Ectodermal cell (in vitro differentiated cells): Measurements from ENCODE around the gene PAQR4.
A peak's percentile ranks its signal among the peaks of the same experiment; 100 is the strongest.

Experiments
- H3K27ac ChIP-seq: 2 replicates; pipeline ENCODE4 v1.7.0; 2013; ENCODE audit warnings: mild to moderate bottlenecking, low read depth, low read length; ENCODE audit not compliant: insufficient read depth, poor library complexity, severe bottlenecking
- H3K27me3 ChIP-seq: 2 replicates; pipeline ENCODE4 v1.7.0; 2013; ENCODE audit warnings: mild to moderate bottlenecking, low read length; ENCODE audit not compliant: insufficient read depth, control insufficient read depth, poor library complexity, severe bottlenecking
- H3K36me3 ChIP-seq: one replicate; pipeline ENCODE4 v1.7.0; 2013; ENCODE audit warnings: low read length; ENCODE audit not compliant: control insufficient read depth, insufficient read depth
- H3K4me1 ChIP-seq: one replicate; pipeline ENCODE4 v1.7.0; 2013; ENCODE audit warnings: low read length; ENCODE audit not compliant: control insufficient read depth, insufficient read depth
- H3K4me3 ChIP-seq: 2 replicates; pipeline ENCODE4 v1.7.0; 2013; ENCODE audit warnings: low read depth, low read length, control low read depth; ENCODE audit not compliant: insufficient read depth
- H3K9me3 ChIP-seq: 2 replicates; pipeline ENCODE4 v1.7.0; 2013; ENCODE audit warnings: mild to moderate bottlenecking, low read length, moderate library complexity; ENCODE audit not compliant: control insufficient read depth
- WGBS, 2 experiments: methylation state at CpG; one replicate each; pipeline ENCODE4 v1.1.7; 2013; ENCODE audit warnings: missing lambda C conversion rate in 2 of 2; 5-methylcytosine and 5-hydroxymethylcytosine counted together

The PAQR4 gene

DNA sequence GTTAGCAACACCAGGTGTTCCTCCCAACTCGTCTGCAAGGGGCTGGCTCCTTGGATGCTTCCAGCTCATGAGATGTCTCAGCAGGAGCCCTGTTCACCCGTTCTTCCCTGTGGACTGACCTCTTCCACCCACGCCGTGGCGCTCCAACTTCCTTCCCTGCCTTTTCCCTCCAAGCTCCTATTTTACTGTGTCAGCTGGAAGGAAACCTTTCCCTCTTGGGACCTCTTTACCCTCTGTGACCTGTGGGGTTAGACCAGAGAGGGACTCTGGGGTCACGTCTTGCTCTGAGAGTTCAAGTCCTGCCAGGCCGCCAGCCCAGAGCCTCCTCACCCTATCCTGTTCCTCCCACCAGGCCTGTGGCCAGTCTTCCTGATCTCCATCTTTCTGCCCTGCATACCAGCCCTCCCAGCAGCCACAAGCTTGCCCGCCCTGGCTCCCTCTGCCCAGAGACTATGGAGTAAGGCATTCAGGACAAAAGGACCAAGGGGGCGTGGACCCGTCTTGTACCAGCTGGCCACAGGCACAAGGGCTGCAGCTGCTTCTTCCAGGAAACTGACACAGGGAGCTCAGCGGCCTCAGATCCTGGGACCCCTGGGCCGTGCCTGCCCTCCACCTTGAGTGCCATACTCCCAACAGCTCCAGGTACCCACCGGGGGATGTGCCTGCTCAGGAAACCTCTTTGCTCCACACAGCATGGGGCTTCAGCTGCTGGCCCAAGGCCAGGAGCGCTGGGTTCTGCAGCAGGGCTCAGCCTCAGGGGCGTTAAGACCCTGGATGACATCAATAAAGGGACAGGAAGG, 3.0 kb downstream of the PAQR4 start:
- Histone ChIP-seq H3K36me3 (no peaks in the 10 kb centered on the region), H3K27ac (no peak overlapping the region)
- WGBS, 2 experiments = 87% methylated on average over 15 of the region's 15 CpGs

DNA sequence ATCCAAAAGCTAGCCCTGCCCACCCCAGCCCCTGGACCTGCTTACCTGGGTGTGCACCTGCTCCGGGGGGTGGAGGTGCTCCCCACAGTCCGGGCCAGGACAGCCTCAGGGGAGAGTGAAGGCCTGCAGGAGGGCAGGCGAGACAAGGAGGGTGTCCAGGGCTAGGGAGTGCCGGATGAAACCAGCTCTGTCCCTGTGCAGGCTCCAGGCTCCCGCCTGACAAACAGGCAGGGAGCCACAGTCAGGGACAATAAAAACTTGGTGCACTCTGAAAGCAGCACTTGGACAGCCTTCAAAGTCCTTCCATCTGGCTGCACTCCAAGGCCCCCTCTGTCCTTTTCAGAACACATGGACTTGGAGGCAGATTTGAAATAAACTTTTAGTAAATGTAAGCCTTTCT, 3.9 kb downstream of the PAQR4 start:
- Histone ChIP-seq H3K4me3 (no peak overlapping the region), H3K9me3 (no peaks in the 10 kb centered on the region), H3K27me3 (peaks cover 6% of the 10 kb centered on the region), H3K27ac (no peak overlapping the region), H3K4me1 (peaks cover 13% of the 10 kb centered on the region), H3K36me3 (no peaks in the 10 kb centered on the region)
- WGBS, 2 experiments = 93 to 94% methylated on average over 5 of the region's 5 CpGs

More for the DNA sequence above, 3.0 kb downstream of the PAQR4 start:
- Histone ChIP-seq H3K4me1 (peaks cover 13% of the 10 kb centered on the region), H3K9me3 (no peaks in the 10 kb centered on the region), H3K27me3 (peaks cover 15% of the 10 kb centered on the region), H3K4me3 (no peak overlapping the region)

DNA sequence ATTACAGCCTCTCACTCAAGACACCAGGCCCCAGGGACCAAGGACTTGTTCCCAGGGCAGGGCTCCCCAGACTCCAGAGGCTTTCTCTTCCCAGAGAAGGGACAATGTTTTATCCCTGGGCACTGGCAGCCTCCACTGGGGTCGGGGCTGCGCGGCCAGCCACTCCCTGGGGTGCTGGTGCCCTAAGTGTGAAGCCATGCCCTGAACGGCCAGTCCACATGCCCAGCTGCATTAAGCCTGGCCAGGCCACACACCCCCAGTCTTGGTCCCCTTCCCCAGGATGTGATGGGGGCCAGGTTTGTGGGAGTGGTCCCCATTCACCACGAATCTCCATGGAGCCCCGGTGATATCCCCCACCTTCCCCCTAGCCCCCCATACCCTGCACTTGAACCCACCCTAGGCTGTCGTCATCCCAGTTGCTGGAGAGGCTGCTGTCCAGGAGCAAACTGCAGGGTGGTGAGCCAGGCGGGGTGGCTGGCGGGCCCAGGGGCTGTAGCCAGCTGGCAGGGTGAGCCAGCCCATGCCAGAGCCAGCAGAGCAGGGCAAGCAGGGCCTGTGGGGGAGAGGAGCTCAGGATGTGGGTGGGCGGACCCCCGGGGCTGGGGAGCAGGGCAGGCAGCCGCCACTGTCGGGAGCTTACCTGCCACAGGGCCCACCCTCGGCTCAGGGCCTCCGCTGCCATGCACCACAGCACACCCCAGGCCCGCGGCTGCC, 4.6 kb downstream of the PAQR4 start:
- Histone ChIP-seq H3K36me3 (no peaks in the 10 kb centered on the region), H3K9me3 (no peaks in the 10 kb centered on the region)

DNA sequence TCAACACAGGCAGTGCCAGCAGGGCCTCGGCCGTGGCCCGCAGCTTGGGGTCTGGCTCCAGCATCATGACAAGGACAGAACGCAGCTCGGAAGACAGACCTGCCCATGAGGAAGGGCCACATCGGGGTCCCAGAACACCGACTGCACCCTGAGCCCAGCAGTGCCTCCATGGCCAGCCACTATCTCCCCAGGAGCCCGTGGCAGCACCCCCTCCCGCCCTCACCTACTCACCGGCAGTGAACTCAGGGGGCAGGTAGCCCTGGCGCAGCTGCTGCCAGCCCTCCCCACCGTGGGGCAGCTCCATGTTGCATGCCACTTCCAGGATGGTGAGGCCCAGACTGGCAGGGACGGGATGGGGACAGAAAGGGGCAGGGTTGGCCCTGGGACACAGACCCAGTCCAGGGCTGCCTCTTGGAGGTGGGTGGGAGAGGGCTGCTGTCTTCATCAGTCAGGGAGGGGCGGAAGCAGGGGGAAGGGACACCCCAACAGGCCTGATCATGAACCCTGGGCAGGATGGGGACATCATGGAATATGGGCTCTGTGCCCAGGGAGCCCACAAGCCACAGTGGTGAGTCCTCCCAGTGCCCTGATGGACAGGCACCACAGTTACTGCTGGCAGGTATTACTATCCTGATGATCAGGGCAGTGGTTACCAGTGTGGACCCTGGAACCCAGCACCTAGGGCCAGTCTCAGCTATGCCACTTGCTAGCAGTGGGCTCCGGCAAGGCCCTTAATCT, 5.3 kb downstream of the PAQR4 start:
- H3K4me3 ChIP-seq = no peak overlapping the region
- WGBS, 2 experiments = 94 to 95% methylated on average over 15 of the region's 15 CpGs
- H3K27me3 ChIP-seq = no peaks in the 10 kb centered on the region
- no peaks in the 10 kb centered on the region for H3K36me3 ChIP-seq
- H3K27ac ChIP-seq = no peak overlapping the region
- no peaks in the 10 kb centered on the region for H3K9me3 ChIP-seq
- peaks cover 8% of the 10 kb centered on the region for H3K4me1 ChIP-seq

More for the DNA sequence above, 4.6 kb downstream of the PAQR4 start:
- H3K27me3 ChIP-seq = no peaks in the 10 kb centered on the region
- H3K4me1 ChIP-seq = peaks cover 8% of the 10 kb centered on the region
- 93 to 95% methylated on average over 17 of the region's 17 CpGs for WGBS, 2 experiments
- no peak overlapping the region for H3K27ac ChIP-seq
- H3K4me3 ChIP-seq = no peak overlapping the region

DNA sequence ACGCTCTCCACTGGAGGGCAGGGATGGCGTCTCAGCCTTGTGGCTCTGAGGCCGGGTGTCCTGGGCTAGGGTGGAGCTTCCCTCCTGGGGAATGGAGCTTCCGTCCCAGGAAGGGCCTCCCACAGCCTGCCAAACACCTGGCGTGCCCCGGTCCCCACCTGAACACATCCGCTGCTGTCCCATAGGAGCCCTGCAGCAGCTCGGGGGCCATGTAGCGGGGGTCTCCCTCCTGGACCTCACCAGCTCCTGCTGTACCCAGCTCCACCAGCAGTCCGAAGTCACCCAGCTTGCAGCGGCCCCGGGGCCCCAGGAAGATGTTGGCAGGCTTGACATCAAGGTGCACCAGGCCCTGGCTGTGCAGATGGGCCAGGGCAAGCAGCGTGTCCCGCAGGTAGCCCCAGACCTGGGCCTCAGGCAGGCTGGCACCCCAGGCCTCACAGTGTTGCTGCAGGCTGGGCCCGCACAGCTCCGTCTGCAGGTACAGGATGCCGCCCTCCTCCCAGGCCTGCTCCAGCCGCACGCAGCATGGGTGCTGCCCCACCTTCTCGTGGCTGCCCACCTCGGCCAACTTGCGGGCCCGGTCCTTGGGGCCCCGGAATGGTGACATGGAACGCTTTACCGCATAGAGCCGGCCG, 6.1 kb downstream of the PAQR4 start:
- no peaks in the 10 kb centered on the region for H3K36me3 ChIP-seq
- 95 to 96% methylated on average over 28 of the region's 28 CpGs for WGBS, 2 experiments
- no peak overlapping the region for H3K4me3 ChIP-seq
- H3K27me3 ChIP-seq = no peaks in the 10 kb centered on the region
- no peaks in the 10 kb centered on the region for H3K9me3 ChIP-seq
- H3K4me1 ChIP-seq = peaks cover 6% of the 10 kb centered on the region
- no peak overlapping the region for H3K27ac ChIP-seq

DNA sequence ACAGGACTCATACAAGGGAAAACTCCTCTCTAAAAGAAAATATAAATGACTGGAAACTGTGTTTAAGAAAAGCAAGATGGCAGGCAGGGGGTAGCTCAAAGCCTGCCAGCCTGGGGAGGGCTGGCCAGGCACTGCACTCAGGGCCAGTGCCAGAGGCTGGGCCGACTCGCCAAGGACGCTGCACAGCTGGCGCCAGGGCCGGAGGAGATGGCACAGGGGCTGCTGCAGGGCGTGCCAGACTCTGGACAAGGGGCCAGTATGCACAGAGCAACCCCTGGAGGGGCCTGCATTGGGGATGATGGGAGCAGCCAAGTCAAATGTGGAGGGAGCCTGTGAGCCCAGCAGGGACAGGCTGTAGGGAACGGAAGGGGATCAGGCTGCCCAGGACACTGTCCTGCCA, 7.1 kb downstream of the PAQR4 start:
- Histone ChIP-seq H3K9me3 (no peaks in the 10 kb centered on the region), H3K36me3 (no peaks in the 10 kb centered on the region), H3K27ac (no peak overlapping the region), H3K4me3 (no peak overlapping the region), H3K4me1 (peaks cover 5% of the 10 kb centered on the region), H3K27me3 (no peaks in the 10 kb centered on the region)
- 95 to 97% methylated on average over 7 of the region's 7 CpGs for WGBS, 2 experiments

DNA sequence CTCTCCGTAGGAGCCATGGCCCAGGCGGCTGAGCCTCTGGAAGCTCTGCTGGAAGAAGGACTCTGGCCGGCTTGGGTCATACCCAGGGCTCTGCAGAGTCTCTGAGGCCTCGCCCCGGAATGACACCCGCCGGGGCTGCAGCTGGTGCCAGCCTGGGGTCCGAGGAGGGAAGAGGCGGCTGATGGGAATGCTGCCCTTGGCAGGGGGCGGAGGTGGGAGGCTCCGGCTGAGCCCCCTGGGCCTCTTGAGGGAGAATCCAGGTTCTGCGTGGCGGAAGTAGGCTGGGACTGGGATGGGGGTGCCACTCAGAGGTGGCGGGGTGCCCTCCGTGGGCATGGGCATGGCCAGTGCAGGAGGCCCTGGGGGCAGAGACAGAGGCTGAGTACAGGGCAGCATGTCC, 7.5 kb downstream of the PAQR4 start:
- WGBS, 2 experiments = 95% methylated on average over 15 of the region's 15 CpGs
- H3K4me1 ChIP-seq = peaks cover 10% of the 10 kb centered on the region
- H3K9me3 ChIP-seq = no peaks in the 10 kb centered on the region
- H3K36me3 ChIP-seq = no peaks in the 10 kb centered on the region
- no peaks in the 10 kb centered on the region for H3K27me3 ChIP-seq
- H3K4me3 ChIP-seq = no peak overlapping the region
- no peak overlapping the region for H3K27ac ChIP-seq

DNA sequence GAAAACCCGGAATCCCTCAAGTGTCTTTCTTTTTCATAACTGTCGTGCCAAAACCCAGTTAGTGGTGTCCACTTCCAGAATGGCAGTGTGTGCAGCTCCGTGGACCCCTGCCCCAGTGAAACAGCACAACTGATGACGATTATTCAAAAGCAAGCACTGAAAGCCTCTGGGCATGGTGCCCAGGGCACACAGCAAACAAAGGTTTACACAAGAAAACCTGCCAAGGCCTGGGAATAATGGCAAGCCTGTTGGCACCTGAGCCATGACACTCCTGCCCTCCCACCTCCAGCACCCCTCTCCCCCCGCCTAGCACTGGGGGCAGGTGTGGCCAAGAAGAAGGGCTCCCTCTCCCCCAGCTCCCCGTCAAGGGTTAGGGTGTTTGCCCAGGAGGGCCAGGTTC, 8.3 kb downstream of the PAQR4 start:
- 90 to 94% methylated on average over 6 of the region's 6 CpGs for WGBS, 2 experiments
- Histone ChIP-seq H3K4me1 (peaks cover 14% of the 10 kb centered on the region), H3K27ac (no peak overlapping the region), H3K9me3 (no peaks in the 10 kb centered on the region), H3K4me3 (no peak overlapping the region), H3K27me3 (no peaks in the 10 kb centered on the region), H3K36me3 (no peaks in the 10 kb centered on the region)

DNA sequence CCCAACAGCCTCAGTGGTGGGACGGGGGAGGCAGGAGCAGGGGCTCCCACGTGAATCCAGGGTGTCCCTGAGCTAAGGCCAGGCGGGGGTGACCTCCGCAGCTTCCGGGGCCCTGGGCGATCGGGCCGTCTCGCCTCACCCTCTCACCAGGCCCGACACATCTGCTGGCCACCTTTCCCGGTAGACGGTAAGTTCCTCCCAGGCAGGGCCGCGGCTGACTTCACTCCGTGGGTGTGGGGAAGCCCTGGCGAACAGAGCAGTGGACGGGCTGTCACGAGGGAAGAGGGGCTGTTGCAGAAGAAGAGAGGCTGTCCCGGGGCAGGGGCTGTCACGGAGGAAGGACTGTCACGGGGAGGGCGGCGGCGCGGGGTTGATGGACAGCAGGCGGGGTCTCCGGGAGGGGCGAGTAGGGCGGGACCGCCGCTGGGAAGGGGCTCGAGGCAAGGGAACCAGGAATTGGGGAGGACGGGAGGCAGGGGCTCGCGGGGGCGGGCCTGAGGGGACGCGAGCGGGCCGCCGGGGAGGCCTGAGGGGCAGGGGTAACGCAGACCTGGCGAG, 10.6 kb downstream of the PAQR4 start:
- no peaks in the 10 kb centered on the region for H3K27me3 ChIP-seq
- H3K36me3 ChIP-seq = no peaks in the 10 kb centered on the region
- H3K27ac ChIP-seq = no peak overlapping the region
- peaks cover 14% of the 10 kb centered on the region for H3K4me1 ChIP-seq
- peak overlapping the region; percentile 72 for H3K4me3 ChIP-seq
- H3K9me3 ChIP-seq = no peaks in the 10 kb centered on the region
- 8 to 10% methylated on average over 43 of the region's 43 CpGs for WGBS, 2 experiments
